ENCODE measurements around the gene ATP2C1.

Gene ATP2C1

DNA sequence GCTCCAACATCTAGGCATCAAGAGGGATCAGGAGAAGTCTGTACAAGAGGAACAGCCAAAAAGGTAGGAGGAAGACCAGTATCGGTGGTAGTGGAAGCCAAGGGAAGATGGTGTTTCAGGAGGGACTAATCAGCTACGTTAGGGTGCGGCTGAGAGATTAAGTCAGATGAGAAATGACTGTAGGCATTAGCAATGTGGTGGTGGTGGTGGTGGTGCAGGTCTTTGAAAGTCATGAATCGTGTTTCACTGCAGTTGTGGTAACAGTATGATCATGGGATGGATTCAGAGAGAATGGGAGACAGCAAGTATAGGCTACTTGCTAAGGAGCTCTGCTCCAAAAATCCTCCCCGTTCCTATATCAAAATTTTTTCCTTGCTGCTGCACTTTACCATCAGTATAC, 97.2 kb downstream of the ATP2C1 start:
- no peak for DNase-seq

DNA sequence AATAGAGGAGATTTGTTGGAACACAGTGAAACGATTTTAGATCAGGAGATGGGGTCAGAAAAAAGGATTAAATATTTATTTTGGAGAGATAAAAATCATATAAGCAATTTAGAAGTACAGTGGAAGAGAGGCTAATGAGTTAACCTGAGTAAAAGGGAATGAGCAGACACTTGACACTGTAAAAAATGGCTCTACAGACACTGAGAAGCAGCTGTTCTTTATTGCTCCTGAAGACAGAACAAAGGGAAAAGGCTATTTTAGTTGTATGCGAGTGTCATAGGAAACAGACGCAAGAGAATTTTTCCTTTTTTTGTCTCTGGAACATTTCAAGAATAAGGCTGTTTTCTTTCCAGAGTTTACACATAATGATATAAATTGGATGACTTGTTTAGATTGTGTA, 98.5 kb downstream of the ATP2C1 start:
- no peak for DNase-seq

DNA sequence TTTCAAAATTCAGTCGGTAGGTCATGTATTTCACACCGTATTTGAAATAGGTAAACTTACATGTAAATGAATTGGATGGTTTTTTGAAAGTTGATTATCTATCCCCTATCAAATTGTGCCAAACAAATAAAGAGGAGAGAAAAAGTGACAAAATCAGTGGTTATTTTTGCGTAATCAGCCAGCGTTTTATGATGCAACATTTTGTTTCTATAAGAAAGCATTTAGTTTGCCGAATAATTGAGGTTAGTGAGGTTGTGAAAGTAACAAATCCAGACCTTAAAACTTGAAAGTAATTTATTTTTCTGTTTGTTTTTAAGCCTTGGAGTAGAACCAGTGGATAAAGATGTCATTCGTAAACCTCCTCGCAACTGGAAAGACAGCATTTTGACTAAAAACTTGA, 103.4 kb downstream of the ATP2C1 start:
- no peak for DNase-seq

DNA sequence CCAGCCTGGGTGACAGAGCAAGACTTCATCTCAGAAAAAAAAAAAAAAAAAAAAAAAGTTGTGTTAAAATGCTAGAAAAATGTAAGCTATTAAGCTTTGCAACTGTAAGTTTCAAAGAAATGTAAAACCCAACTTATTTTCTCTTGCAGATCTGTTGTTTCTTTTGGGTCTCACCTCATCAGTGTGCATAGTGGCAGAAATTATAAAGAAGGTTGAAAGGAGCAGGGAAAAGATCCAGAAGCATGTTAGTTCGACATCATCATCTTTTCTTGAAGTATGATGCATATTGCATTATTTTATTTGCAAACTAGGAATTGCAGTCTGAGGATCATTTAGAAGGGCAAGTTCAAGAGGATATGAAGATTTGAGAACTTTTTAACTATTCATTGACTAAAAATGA, 107.2 kb downstream of the ATP2C1 start:
- no peak for DNase-seq

DNA sequence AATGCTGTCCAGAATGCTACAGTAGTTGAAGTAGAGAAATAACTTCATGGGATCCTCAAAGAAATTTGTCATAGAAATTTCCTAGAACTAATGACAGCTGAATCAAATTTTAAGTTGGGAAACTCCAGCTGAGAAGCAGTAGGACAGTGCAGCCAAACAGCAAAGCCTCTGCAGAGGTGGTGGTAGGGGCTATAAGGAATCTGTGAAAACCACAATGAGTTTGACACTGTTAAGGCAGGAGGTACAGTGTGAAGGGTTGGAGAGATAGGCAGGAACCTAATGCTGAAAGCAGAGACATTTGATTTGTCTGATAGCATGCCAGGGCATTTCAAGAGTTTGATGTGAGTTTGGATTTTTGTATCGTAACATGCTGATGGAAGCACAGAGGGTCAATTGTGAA, 110.7 kb downstream of the ATP2C1 start:
- no peak for DNase-seq

DNA sequence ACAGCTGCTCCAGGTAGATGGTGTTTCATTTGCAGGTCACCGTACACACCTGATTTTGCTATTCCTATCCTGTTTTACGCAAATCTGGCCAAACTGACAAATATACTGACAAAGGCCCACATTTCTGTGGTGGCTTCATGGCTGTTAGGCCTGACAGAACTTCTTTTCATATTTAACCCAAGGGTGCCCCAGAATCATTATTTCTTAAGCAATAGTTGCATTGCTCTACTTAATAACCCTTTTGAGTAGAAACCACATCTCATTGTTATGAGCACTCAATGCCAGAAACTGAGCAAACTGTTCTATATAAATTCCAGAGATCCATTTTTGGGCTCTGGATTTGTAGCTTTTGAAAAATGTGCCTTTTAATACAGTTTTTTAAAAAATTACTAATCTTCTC, 113.4 kb downstream of the ATP2C1 start:
- DNase-seq: no peak

DNA sequence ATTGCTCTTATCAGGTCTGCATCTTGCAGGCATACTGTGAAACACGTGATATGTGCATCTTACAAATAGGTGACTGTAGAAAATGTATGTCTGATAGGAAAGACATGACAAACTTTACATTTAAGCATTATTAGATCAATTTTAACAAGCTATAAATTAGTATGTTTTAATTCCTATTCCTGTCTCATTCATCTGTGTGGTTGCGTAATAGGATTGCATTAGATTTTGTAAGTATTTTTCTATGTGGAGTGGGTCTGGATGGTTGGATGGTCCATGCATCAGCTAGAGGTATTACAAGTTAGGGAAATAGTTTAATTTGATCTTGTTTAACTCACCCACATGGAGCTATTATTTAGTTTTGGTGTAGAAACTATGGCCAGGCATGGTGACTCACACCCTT, 113.9 kb downstream of the ATP2C1 start:
- no peak for DNase-seq

DNA sequence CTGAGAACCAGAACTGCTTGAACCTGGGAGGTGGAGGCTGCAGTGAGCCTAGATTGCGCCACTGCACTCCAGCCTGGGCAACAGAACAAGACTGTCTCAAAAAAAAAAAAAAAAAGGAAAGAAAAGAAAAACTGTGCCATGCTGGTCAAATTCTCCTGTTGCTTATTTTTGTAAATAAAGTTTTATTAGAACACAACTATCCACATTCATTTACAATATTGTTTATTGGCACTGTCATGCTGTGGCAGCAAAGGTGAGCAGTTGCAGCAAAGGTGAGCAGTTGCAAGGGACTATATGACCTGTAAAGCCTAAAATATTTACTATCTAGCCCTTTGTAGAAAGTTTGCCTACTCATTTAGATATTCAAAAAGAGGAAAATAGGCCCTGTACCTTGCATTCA, 114.4 kb downstream of the ATP2C1 start:
- DNase-seq: no peak

DNA sequence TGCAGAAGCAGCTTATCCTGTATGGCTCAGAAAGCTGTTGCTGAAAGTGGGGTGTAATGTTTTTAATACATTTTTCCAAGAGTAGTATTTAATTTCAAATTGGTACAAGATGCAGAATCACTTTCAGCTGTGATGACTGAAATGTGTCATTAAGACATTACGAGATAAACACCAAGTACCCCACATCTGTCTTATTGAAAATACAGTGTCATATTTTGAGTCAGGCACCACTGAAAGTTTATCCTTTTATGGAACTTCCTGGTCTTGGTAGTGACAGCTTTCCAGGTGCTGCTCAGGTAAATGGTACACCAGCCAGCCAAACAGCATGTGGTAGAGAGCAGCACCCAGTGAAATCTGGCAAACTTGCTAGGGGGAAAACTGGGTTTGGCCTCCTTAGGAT, 115.8 kb downstream of the ATP2C1 start:
- no peak for DNase-seq

DNA sequence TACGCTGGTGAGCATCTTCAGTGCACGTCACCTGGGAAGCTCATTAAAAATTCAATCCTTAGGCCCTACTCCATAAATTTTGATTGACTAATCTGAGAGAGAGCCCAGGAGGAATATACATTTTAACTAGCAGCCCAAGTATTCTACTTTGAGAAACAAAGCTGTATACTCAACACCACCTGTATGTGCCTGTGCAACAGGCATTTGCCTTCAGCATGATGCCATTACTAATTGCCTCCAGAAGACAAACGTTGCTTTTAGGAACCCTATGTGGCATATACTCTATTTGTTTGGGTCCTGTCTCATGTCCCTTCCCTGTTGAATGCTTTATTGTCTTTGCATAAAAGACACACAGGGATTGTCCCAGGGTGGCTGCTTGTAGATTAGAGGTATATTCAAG, 125.1 kb downstream of the ATP2C1 start:
- DNase-seq: no peak

DNA sequence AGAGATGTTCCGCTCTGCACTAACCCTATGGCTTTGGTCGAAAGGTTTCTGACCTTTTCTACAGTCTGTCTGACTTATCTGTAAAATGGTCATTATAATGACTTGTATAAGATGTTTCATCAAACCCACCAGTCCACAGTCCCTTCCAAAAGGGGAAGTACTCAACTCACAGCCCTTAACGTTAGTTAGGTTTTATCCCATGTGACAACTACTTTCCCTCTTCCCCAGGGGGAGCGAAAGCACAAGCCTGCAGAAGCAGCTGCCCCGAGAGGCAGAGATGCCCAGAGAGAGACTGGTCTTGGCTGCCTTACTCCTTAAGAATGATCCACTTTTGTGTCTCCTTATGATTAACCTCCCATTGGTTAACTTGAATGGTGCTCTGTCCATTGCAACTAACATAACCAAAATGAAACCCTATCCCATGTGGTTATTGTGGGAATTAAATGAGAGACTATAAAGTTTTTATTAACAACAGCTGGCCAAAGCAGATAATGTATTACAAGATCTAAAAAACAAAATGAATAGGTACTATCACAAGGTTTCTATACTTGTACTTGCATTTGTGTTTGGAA, 126.3 kb downstream of the ATP2C1 start:
- DNase-seq: no peak

DNA sequence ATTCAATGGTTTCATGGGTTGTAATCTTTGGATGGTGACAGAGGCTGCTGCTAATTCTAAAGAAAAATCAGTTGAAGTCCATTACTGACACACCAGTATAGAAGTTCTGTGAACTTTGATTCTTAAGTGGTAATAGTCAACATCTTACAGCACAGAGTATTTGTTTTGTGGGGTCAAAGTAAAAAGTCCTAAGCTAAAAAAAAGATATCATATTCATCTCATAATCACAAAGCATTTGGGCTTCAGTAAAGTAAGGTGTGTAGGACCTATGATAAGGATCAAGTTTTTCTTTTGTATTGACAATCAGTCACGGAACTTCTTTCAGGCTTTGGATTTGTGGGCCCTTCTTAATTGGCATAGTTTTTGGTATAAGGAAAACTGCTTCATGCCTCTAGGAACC, 131.7 kb downstream of the ATP2C1 start:
- no peak for DNase-seq

DNA sequence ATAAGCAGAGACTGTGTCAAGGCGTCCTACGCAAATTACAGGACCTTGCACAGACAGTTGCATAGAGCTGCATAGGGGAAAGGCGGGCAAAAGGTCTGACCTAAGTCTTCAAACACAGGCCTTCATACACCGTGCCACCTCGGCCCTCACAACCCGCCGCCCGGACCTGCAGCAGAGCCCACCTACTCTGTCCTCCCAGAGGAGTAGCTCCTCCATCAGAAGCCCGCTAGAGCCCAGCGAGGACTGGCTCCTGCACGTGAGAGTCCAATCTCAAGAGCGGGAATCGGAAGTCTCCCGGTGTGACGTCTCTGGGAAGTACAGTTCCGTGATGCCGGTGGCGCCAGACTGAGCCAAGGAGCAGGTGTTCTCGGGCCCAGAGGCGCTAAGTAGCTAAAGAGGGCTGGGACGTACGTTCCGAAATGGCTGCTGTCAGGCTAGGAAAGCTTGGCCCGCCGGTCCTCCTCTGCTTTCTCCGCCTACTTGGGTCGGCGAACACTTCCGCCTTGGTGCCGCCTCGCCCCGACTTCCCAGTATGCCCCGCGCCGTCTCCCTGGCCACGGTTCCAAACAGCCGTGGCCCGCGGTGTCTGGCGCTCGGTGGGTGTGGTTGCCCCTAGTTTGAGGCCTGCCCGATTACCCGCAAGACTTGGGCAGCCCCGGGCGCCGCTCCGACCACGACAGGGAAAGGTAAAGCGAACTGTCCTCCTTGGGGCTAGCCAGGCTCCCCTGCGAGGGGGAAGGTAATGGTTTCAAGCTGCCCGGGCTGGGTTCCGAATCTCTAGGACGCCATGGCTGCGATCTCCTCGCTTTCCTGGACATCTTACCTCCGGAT, 132.7 kb downstream of the ATP2C1 start, which contains the start of the genes ASTE1 and NEK11:
ASTE1 (minus strand) TSS at position 505 of the 831 bp plus-strand sequence. CDS start 1,519 bp downstream, outside the sequence.
NEK11 (plus strand) TSS at position 557 of the 831 bp plus-strand sequence. CDS start 2,832 bp downstream, outside the sequence.
- peak; percentile 88 to 89 for DNase-seq

DNA sequence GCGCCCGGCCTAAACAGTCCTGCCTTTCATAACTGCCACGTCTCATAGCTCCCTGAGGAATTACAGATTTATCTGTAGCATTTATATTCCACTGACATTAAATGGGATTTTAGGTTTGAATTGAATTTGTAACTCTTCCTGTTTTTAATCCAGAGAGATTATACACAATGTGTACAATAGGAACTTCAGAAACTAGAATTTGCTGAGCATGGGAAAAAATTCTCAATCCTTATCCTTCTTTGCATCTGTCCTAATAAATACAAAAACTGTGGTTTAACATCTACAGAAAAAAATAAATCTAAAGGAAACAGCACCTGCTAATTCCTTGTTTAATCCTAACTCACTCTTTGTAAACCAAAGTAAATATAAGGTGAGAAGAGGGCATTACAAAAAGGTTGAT, 135.0 kb downstream of the ATP2C1 start:
- no peak for DNase-seq

DNA sequence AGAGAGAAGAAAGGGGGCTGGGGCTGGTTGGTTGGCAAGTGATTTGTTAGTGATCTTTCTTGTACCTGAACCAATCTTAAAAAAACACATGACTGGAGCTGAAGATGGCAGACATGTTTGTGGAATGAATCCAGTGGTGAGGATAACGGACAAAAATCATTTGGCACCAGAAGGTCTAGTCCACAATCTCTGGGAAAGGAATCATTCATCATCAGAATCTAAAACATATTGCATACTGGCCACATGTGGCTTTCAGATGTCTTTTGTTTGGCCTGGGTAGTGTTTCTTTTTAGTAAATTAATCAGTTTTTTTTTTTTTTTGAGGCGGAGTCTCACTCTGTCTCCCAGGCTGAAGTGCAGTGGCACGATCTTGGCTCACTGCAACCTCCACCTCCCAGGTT, 137.8 kb downstream of the ATP2C1 start:
- DNase-seq: no peak

DNA sequence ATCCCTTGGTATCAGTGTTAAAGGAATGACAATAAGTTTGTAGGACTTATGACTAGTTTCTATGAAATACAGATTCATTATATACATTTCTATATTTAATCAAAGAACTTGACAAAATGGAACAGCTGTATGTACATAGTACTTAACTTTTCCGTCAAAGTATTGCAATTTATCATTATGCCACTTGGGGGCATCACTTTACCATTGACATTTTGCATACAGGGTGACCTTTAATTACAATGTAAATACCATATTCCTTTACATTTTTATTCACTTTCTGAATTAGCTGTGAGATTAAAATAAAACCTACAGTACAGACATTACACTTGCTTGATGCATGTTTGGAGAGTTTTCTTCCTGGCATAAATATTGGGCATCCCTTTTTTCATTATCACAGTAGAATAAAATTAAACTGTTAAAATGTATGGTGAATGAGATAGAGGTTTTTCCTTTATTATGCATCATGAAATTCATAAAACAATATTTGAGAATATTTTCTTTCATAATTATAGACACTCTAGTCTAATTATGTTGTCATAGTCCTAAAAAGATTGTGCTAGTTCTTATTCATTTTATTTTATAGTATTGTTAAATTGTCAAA, 139.7 kb downstream of the ATP2C1 start:
- peak in 1 of 2 donors; percentile 42 for DNase-seq

DNA sequence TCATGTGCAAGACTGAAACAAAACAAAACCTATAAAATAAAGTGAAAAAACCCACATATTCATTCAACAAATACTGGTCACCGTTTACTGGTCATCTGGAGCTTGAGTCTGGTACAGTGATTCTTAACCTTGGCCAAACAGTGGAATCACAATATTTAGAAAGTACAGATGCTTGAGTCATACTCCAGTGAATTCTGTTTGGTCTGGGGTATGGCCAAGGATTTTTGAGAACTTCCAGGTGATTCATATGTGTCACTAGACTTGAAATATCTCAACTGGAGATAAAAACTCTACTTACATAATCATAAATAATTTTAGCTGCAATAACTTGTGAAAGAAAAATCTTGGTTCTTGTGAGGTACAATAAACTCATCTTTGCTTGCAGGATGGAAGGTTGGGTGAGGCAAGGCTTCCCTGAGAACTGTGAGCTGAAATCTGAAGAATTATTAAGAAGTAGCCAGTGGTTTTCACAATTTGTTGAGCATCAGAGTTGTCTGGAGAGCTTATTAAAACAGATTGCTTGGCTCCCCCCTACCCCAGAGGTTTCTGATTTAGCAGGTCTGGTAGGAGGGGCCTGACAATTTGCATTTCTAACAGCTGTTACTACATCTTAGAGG, 142.4 kb downstream of the ATP2C1 start:
- DNase-seq: no peak

DNA sequence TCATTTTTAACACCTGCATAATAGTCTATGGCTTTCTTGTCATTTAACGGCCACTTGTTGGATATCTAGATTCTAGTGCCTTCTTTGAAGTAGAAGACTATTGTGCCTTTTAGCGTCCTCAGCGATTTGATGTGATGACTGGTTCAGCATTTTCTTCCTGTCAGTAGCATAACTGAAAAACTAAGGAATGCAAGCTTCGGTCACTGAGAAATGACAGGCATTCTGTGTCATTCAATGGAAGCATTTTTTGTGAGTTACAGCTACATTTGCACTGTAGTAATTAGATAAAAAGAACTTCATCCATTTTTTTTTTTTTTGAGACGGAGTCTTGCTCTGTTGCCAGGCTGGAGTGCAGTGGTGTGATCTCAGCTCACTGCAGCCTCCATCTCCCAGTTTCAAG, 143.1 kb downstream of the ATP2C1 start:
- DNase-seq: no peak

DNA sequence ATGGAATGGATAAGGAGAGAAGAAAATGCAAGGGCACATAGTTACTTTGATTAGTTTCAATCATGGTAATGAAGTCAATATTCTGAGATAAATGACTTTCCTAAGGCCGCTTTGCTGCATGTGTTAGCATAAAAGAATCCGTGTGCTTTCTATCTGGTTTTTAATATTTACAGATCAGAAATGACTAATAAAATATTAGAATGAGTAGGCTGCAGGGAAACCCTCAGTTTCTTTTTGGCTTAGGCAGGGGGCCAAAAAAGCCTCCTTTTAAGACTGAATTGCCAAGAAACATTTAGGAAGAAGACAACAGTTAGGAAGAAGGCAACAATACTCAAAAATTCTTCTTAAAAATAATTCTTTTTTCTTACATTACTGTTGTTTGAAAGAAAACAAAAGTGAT, 144.4 kb downstream of the ATP2C1 start:
- DNase-seq: no peak

DNA sequence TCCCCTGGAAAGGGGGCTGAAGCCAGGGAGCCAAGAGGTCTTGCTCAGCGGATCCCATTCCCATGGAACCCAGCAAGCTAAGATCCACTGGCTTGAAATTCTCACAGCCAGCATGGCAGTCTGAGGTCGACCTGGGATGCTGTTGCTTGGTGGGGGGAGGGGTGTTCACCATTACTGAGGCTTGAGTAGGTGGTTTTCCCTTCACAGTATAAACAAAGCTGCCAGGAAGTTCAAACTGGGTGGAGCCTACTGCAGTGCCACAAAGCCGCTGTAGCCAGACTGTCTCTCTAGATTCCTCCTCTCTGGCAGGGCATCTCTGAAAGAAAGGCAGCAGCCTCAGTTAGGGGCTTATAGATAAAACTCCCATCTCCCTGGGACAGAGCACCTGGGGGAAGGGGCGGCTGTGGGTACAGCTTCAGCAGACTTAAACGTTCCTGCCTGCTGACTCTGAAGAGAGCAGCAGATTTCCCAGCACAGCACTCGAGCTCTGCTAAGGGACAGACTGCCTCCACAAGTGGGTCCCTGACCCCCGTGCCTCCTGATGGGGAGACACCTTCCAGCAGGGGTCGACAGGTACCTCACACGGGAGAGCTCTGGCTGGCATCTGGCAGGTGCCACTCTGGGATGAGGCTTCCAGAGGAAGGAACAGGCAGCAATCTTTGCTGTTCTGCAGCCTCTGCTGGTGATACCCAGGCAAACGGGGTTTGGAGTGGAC, 148.5 kb downstream of the ATP2C1 start:
- peak in 1 of 2 donors; percentile 19 for DNase-seq

DNA sequence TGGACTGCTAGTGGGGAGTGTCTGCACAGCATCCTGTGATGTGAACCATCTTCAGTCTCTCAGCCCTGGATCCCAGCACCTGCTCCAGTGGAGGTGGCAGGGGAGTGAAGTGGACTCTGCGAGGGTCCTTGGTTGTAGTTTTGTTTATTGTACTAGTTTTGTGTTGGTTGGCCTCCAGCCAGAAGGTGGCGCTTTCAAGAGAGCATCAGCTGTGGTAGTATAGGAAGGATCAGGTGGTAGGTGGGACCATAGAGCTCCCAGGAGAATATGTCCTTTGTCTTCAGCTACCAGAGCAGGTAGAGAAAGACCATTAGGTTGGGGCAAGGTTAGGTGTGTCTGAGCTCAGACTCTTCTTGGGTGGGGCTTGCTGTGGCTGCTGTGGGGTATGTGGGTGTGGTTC, 153.7 kb downstream of the ATP2C1 start:
- DNase-seq: no peak

DNA sequence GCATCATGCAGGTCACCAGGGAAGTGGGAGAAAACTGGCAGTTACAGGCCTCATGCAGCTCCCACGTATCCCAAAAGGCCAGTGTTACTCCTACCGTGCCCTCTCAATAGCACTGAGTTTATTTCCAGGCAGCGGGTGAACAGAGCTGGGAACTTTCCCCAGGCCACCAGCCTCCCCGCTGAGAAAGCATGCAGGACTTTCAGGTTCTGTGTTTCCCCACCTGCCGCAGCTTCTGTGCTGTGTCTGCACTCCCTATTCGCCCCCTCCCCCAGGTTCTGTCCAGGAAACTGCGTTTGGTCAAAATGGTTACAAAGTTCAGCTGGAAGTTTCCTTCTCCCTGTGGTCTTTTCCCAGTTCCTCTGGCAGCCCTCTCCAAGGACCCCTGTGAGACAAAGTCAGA, 154.1 kb downstream of the ATP2C1 start:
- DNase-seq: no peak

DNA sequence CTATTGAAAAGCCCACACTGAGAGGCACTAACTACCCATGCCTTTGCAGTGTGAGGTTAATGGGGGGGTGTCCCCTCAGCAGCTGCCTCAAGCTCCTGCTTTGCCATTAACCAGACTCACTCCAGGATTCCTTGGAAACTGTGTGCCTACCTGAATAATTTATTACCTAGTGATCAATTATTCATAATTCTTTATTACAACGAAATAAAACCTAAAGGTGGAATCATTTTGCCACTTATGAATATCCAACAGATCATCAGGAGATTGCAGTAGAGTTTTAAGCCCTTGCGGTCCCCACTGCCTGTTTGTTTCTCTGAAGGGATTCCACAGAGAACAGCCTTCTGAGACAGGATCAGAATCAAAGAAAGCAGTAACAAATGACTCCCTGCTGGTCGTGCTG, 156.1 kb downstream of the ATP2C1 start:
- no peak for DNase-seq
